Measurements from ENCODE around the gene BICRAL.
"Not testable (repeated sequence)": the region's sequence is repeated elsewhere in the genome, so short reads cannot be mapped to it uniquely, and the experiment has no call there.

DNA sequence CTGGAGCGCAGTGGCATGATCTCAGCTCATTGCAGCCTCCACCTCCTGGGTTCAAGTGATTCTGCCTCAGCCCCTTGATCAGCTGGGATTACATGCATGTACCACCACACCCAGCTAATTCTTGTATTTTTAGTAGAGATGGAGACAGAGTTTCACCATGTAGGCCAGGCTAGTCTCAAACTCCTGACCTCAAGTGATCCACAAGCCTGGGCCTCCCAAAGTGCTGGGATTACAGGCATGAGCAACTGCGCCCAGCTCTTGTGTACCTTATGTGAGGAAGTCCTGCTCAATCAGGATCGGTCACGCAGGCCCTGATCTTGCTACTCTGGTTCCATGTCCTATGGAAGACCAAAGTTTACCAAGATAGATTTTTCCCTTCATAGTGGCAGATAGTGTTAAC, 106.3 kb downstream of the BICRAL start:
- TF ChIP-seq POLR2A (IDR thresholded peaks at IDR 0.05): not testable (repeated sequence)
- TF ChIP-seq, protein P1, sequence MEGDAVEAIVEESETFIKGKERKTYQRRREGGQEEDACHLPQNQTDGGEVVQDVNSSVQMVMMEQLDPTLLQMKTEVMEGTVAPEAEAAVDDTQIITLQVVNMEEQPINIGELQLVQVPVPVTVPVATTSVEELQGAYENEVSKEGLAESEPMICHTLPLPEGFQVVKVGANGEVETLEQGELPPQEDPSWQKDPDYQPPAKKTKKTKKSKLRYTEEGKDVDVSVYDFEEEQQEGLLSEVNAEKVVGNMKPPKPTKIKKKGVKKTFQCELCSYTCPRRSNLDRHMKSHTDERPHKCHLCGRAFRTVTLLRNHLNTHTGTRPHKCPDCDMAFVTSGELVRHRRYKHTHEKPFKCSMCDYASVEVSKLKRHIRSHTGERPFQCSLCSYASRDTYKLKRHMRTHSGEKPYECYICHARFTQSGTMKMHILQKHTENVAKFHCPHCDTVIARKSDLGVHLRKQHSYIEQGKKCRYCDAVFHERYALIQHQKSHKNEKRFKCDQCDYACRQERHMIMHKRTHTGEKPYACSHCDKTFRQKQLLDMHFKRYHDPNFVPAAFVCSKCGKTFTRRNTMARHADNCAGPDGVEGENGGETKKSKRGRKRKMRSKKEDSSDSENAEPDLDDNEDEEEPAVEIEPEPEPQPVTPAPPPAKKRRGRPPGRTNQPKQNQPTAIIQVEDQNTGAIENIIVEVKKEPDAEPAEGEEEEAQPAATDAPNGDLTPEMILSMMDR (IDR thresholded peaks at IDR 0.05): not testable (repeated sequence)

Measured in right lobe of liver (tissue), 4 donors.